ENCODE data around the gene CATSPERD. TPM values are rescaled to one million over a fixed set of nuclear protein-coding genes. Genes with fewer than 3 reads are reported as not detected.

Gene CATSPERD
- total RNA-seq, 1 experiment from 2014 or later = not detected

GRCh38 chr19:5713228-5713627 is 7.2 kb upstream of the CATSPERD start:
- H4K20me1 ChIP-seq (ENCODE audit: low read length) = peaks cover 21% of the 10 kb centered on the region
- DNase-seq (no peak), ATAC-seq (no peak)
- H3K4me3 ChIP-seq (ENCODE audit: low read length) = no peak overlapping the region
- H3K4me1 ChIP-seq (ENCODE audit: insufficient read depth, low read length) = peaks cover 10% of the 10 kb centered on the region
- H3F3A ChIP-seq (ENCODE audit: low read length, unreplicated experiment) = no peaks in the 10 kb centered on the region
- H3K27me3 ChIP-seq (ENCODE audit: low read length) = no peaks in the 10 kb centered on the region
- no peak overlapping the region for H2AFZ ChIP-seq (ENCODE audit: low read length)
- no peak overlapping the region for H3K9ac ChIP-seq (ENCODE audit: low read length)
- H3K9me2 ChIP-seq (replicated peaks; ENCODE audit: low read length) = no peaks in the 10 kb centered on the region
- H3K79me2 ChIP-seq (ENCODE audit: low read length) = peaks cover 44% of the 10 kb centered on the region
- H3K9me3 ChIP-seq (ENCODE audit: low read length) = no peaks in the 10 kb centered on the region
- intact Hi-C loops (cut with micrococcal nuclease) = no loop called here
- H3K27ac ChIP-seq (ENCODE audit: low read length) = no peak overlapping the region
- peaks cover 53% of the 10 kb centered on the region for H3K36me3 ChIP-seq (ENCODE audit: low read depth, low read length)
- TF ChIP-seq CTCF (conservative IDR thresholded peaks at IDR 0.05; ENCODE audit: low read depth, low read length) (no peak), EZH2 (IDR thresholded peaks at IDR 0.05; ENCODE audit: low read length, unreplicated experiment) (no peak), EZH2phosphoT487 (IDR thresholded peaks at IDR 0.05; ENCODE audit: borderline replicate concordance, low read length) (no peak)
- POLR2A ChIA-PET (ENCODE audit: unreplicated experiment) = no interaction called here
- H3K4me2 ChIP-seq (ENCODE audit: low read length) = no peak overlapping the region
- BruUV-seq (replicated peaks) = no TSS peak
- CTCF ChIA-PET = no interaction called here

- Histone ChIP-seq H3K4me1 (ENCODE audit: insufficient read depth, low read length) (peaks cover 14% of the 10 kb centered on the region), H3K9me3 (ENCODE audit: low read length) (no peaks in the 10 kb centered on the region), H3K27ac (ENCODE audit: low read length) (no peak overlapping the region), H3K4me3 (ENCODE audit: low read length) (no peak overlapping the region), H3K9ac (ENCODE audit: low read length) (no peak overlapping the region), H4K20me1 (ENCODE audit: low read length) (peaks cover 25% of the 10 kb centered on the region), H3K9me2 (replicated peaks; ENCODE audit: low read length) (no peaks in the 10 kb centered on the region), H3K79me2 (ENCODE audit: low read length) (peaks cover 60% of the 10 kb centered on the region), H3K27me3 (ENCODE audit: low read length) (no peaks in the 10 kb centered on the region), H3F3A (ENCODE audit: low read length, unreplicated experiment) (no peaks in the 10 kb centered on the region), H3K36me3 (ENCODE audit: low read depth, low read length) (peaks cover 46% of the 10 kb centered on the region), H3K4me2 (ENCODE audit: low read length) (no peak overlapping the region), H2AFZ (ENCODE audit: low read length) (no peak overlapping the region)
- POLR2A ChIA-PET (ENCODE audit: unreplicated experiment) = interaction anchor here (0.6 kb wide), 1 partner anchor 98 kb away, joined by 3 read pairs; no protein-coding TSS in a partner anchor
- CTCF ChIA-PET = no interaction called here
- DNase-seq (no peak), ATAC-seq (no peak)
- BruUV-seq (replicated peaks) = no TSS peak
- no peak for TF ChIP-seq EZH2phosphoT487 (IDR thresholded peaks at IDR 0.05; ENCODE audit: borderline replicate concordance, low read length)
- TF ChIP-seq EZH2 (IDR thresholded peaks at IDR 0.05; ENCODE audit: low read length, unreplicated experiment) = no peak
- no peak for TF ChIP-seq CTCF (conservative IDR thresholded peaks at IDR 0.05; ENCODE audit: low read depth, low read length)
- intact Hi-C loops (cut with micrococcal nuclease) = no loop called here
These were observed 5.6 kb upstream of the CATSPERD start for GRCh38 chr19:5714816-5715215.

- intact Hi-C loops (cut with micrococcal nuclease) = no loop called here
- TF ChIP-seq CTCF (conservative IDR thresholded peaks at IDR 0.05; ENCODE audit: low read depth, low read length) = no peak
- no peak for TF ChIP-seq EZH2phosphoT487 (IDR thresholded peaks at IDR 0.05; ENCODE audit: borderline replicate concordance, low read length)
- no peak for TF ChIP-seq EZH2 (IDR thresholded peaks at IDR 0.05; ENCODE audit: low read length, unreplicated experiment)
- Histone ChIP-seq H3K27me3 (ENCODE audit: low read length) (no peaks in the 10 kb centered on the region), H3K4me1 (ENCODE audit: insufficient read depth, low read length) (peaks cover 18% of the 10 kb centered on the region), H2AFZ (ENCODE audit: low read length) (no peak overlapping the region), H3K4me3 (ENCODE audit: low read length) (peak overlapping the region; percentile 95), H3F3A (ENCODE audit: low read length, unreplicated experiment) (no peaks in the 10 kb centered on the region), H3K9ac (ENCODE audit: low read length) (0 out of 2 replicates have a peak overlapping the region, but pooled peaks have one; percentile 95), H3K79me2 (ENCODE audit: low read length) (peaks cover 62% of the 10 kb centered on the region), H3K9me3 (ENCODE audit: low read length) (no peaks in the 10 kb centered on the region), H3K9me2 (replicated peaks; ENCODE audit: low read length) (no peaks in the 10 kb centered on the region), H3K27ac (ENCODE audit: low read length) (no peak overlapping the region), H3K4me2 (ENCODE audit: low read length) (peak overlapping the region; percentile 84), H3K36me3 (ENCODE audit: low read depth, low read length) (peaks cover 28% of the 10 kb centered on the region), H4K20me1 (ENCODE audit: low read length) (peaks cover 25% of the 10 kb centered on the region)
- BruUV-seq (replicated peaks) = no TSS peak
- CTCF ChIA-PET = interaction anchor here (0.9 kb wide), 1 partner anchor 28 kb away, joined by 4 read pairs; the partner anchor contains the start of gene RPL36
- DNase-seq = no peak
- POLR2A ChIA-PET (ENCODE audit: unreplicated experiment) = no interaction called here
- ATAC-seq = no peak
These were observed 3.1 kb upstream of the CATSPERD start for GRCh38 chr19:5717215-5717935.
